ENCODE results near the gene BLVRB. TPM values are rescaled to one million over a fixed set of nuclear protein-coding genes. Genes with fewer than 3 reads are reported as not detected.

BLVRB gene
- total and polyA plus RNA-seq, 10 of the 15 experiments (the other 5 are each of a cell fraction or from before 2014, with no cell fraction given) = 6.3 to 53.3 (median 27.8) TPM

DNA sequence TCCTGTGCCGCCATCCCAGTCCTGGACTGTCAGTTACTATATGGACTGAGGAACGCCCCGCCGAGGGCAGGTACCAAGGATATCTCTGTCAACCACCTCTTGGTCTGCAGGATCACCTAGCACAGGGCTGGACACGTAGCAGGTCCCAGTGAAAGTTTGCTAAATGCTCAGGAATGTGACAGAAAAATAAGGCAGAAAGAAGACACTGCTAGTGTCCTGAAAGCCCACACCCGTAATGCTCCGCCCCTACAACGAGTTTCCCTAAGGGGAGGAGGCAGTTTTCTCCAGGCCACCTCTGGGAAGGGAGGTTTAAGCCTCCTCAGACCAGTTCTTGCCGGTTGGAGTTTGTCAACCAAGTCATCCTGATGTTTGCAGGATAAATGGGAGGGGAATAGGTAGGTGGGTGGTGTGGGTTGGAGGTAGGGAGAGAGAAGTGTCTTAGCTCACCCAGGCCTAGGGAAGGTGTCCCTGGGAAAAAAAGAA is 19.7 kb downstream of the BLVRB start:
- ATAC-seq (no peak), FAIRE-seq (no peak), DNase-seq (ENCODE audit: low read depth, low spot score) (no peak)
- ChIA-PET RAD21 (ENCODE audit: unreplicated experiment) (interaction anchor here (3.3 kb wide), 1 partner anchor 25 kb away, joined by 35 read pairs; no protein-coding TSS in a partner anchor), SMC1A (ENCODE audit: uncharacterized antibody, unreplicated experiment) (interaction anchor here (1.2 to 4.2 kb wide), 2 partner anchors 25 to 98 kb away, joined by 3 to 35 read pairs; partner anchors contain the start of gene C19orf47), CTCF (interaction anchor here (0.8 to 4.6 kb wide), 4 partner anchors 25 to 141 kb away, joined by 3 to 40 read pairs (median 8); no protein-coding TSS in a partner anchor), POLR2A (interaction anchor here (4.7 kb wide), 1 partner anchor 19 kb away, joined by 49 read pairs; the partner anchor contains the start of gene SERTAD1)
- H3K4me2 ChIP-seq (ENCODE audit: control insufficient read depth, insufficient read depth) = no peak overlapping the region
- H3K36me3 ChIP-seq (ENCODE audit: control insufficient read depth in 2 of 2, insufficient read depth in 2 of 2, low read length in 1 of 2) = peaks cover 5 to 9% of the 10 kb centered on the region in 2 experiments; a peak in 3 of 4 replicates
- no peaks in the 10 kb centered on the region for H3K9me3 ChIP-seq (replicated peaks; ENCODE audit: control insufficient read depth, insufficient read depth, low read length)
- WGBS (ENCODE audit: insufficient coverage, insufficient replicate concordance, low lambda C conversion rate, missing lambda C conversion rate) = 63% methylated on average over 9 of the region's 9 CpGs
- H3K27me3 ChIP-seq (replicated peaks in 1 of 2; ENCODE audit: control insufficient read depth in 2 of 2, insufficient read depth in 2 of 2, low read length in 1 of 2) = no peaks in the 10 kb centered on the region
- no peak overlapping the region for H2AFZ ChIP-seq (ENCODE audit: control insufficient read depth, low read depth, low read length)
- H3K27ac ChIP-seq (ENCODE audit: control insufficient read depth, insufficient read depth) = no peak overlapping the region
- H3K4me3 ChIP-seq = no peak overlapping the region
- intact Hi-C loops (cut with micrococcal nuclease; ENCODE audit: unreplicated experiment) (loop anchor here (2.0 kb wide), 1 partner anchor 141 kb away; no protein-coding TSS in a partner anchor), in situ Hi-C loops (cut with MboI) (no loop called here)
- H3K79me2 ChIP-seq (ENCODE audit: control insufficient read depth, insufficient read depth, low read length) = peaks cover 28% of the 10 kb centered on the region
- H4K20me1 ChIP-seq (ENCODE audit: control insufficient read depth, insufficient read depth) = no peaks in the 10 kb centered on the region
- H3K4me1 ChIP-seq (ENCODE audit: control insufficient read depth, insufficient read depth, low read length) = peaks cover 5% of the 10 kb centered on the region; the same call in 1 of the 2 replicates
- no peak overlapping the region for H3K9ac ChIP-seq (ENCODE audit: control insufficient read depth, insufficient read depth, low read length)
- BruUV-seq (replicated peaks) = no TSS peak
- TF ChIP-seq RUNX3 (IDR thresholded peaks at IDR 0.05; ENCODE audit: low read length) (no peak), SP1 (IDR thresholded peaks at IDR 0.05; ENCODE audit: low read depth, low read length) (no peak), ZNF592 (IDR thresholded peaks at IDR 0.05) (no peak), STAT1 (conservative IDR thresholded peaks at IDR 0.05) (no peak), E4F1 (IDR thresholded peaks at IDR 0.05; ENCODE audit: borderline replicate concordance, partially characterized antibody) (no peak), GATAD2B (conservative IDR thresholded peaks at IDR 0.05; ENCODE audit: low read depth) (no peak), TCF3 (IDR thresholded peaks at IDR 0.05; ENCODE audit: borderline replicate concordance, insufficient read depth, low read depth, low read length) (no peak), TARDBP (IDR thresholded peaks at IDR 0.05; ENCODE audit: borderline replicate concordance) (no peak)
- TF ChIP-seq, protein P1, sequence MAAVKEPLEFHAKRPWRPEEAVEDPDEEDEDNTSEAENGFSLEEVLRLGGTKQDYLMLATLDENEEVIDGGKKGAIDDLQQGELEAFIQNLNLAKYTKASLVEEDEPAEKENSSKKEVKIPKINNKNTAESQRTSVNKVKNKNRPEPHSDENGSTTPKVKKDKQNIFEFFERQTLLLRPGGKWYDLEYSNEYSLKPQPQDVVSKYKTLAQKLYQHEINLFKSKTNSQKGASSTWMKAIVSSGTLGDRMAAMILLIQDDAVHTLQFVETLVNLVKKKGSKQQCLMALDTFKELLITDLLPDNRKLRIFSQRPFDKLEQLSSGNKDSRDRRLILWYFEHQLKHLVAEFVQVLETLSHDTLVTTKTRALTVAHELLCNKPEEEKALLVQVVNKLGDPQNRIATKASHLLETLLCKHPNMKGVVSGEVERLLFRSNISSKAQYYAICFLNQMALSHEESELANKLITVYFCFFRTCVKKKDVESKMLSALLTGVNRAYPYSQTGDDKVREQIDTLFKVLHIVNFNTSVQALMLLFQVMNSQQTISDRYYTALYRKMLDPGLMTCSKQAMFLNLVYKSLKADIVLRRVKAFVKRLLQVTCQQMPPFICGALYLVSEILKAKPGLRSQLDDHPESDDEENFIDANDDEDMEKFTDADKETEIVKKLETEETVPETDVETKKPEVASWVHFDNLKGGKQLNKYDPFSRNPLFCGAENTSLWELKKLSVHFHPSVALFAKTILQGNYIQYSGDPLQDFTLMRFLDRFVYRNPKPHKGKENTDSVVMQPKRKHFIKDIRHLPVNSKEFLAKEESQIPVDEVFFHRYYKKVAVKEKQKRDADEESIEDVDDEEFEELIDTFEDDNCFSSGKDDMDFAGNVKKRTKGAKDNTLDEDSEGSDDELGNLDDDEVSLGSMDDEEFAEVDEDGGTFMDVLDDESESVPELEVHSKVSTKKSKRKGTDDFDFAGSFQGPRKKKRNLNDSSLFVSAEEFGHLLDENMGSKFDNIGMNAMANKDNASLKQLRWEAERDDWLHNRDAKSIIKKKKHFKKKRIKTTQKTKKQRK (IDR thresholded peaks at IDR 0.05; ENCODE audit: low read depth, low read length) = no peak
- TF ChIP-seq, protein P2, sequence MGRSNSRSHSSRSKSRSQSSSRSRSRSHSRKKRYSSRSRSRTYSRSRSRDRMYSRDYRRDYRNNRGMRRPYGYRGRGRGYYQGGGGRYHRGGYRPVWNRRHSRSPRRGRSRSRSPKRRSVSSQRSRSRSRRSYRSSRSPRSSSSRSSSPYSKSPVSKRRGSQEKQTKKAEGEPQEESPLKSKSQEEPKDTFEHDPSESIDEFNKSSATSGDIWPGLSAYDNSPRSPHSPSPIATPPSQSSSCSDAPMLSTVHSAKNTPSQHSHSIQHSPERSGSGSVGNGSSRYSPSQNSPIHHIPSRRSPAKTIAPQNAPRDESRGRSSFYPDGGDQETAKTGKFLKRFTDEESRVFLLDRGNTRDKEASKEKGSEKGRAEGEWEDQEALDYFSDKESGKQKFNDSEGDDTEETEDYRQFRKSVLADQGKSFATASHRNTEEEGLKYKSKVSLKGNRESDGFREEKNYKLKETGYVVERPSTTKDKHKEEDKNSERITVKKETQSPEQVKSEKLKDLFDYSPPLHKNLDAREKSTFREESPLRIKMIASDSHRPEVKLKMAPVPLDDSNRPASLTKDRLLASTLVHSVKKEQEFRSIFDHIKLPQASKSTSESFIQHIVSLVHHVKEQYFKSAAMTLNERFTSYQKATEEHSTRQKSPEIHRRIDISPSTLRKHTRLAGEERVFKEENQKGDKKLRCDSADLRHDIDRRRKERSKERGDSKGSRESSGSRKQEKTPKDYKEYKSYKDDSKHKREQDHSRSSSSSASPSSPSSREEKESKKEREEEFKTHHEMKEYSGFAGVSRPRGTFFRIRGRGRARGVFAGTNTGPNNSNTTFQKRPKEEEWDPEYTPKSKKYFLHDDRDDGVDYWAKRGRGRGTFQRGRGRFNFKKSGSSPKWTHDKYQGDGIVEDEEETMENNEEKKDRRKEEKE (IDR thresholded peaks at IDR 0.05) = no peak

Measured in GM12878 (cell line).